Measurements from ENCODE around the gene CFAP46.
"Not testable (repeated sequence)": the region's sequence is repeated elsewhere in the genome, so short reads cannot be mapped to it uniquely, and the experiment has no call there.

CFAP46 gene

GRCh38 chr10:132979491-132980425, 37.4 kb upstream of the CFAP46 start:
- no peak for DNase-seq

- DNase-seq = no peak
Measured at GRCh38 chr10:132978542-132978941, 36.2 kb upstream of the CFAP46 start.

GRCh38 chr10:132977807-132978206, 35.4 kb upstream of the CFAP46 start:
- DNase-seq = no peak

GRCh38 chr10:132977076-132977475, 34.7 kb upstream of the CFAP46 start:
- no peak for DNase-seq

GRCh38 chr10:132975831-132976682, 33.7 kb upstream of the CFAP46 start:
- DNase-seq = no peak

GRCh38 chr10:132974886-132975830, 32.8 kb upstream of the CFAP46 start:
- no peak for DNase-seq

GRCh38 chr10:132974249-132974796, 32.0 kb upstream of the CFAP46 start:
- no peak for DNase-seq

GRCh38 chr10:132973903-132974241, 31.5 kb upstream of the CFAP46 start:
- no peak for DNase-seq

- DNase-seq = no peak
Measured at GRCh38 chr10:132972986-132973902, 30.9 kb upstream of the CFAP46 start.

- no peak for DNase-seq
Measured at GRCh38 chr10:132972149-132972985, 30.0 kb upstream of the CFAP46 start.

- DNase-seq = no peak
Measured at GRCh38 chr10:132971448-132972148, 29.2 kb upstream of the CFAP46 start.

- DNase-seq = no peak
Measured at GRCh38 chr10:132970641-132971438, 28.5 kb upstream of the CFAP46 start.

- no peak for DNase-seq
Measured at GRCh38 chr10:132967540-132967939, 25.2 kb upstream of the CFAP46 start.

GRCh38 chr10:132965411-132966057, 23.2 kb upstream of the CFAP46 start:
- DNase-seq = no peak

- DNase-seq = not testable (repeated sequence)
Measured at GRCh38 chr10:132964707-132965410, 22.5 kb upstream of the CFAP46 start.

GRCh38 chr10:132964231-132964630, 21.9 kb upstream of the CFAP46 start:
- no peak for DNase-seq

GRCh38 chr10:132963430-132963960, 21.1 kb upstream of the CFAP46 start:
- DNase-seq = no peak

Data from CD4-positive, alpha-beta T cell treated with Interferon alpha-2 for 1 hour (primary cell).